ENCODE data around the gene SLAIN2.

DNA sequence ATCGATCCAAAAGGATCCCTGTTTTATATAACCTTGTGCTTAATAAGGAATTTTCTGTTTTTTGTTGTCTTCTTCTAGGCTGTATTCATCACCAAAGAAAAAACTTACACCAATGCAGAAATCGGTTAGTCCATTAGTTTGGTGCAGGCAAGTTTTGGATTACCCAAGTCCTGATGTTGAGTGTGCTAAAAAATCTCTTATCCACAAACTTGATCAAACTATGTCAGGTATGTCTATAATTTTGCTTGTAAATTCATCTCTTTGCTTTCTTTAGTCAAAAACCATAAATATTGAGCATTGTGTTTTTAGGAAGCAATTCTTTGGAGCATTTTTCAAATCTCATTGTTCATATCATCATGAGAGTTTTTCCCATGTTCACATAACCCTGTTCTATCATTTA is 28.4 kb downstream of the SLAIN2 start:
- no peak for TF ChIP-seq ZNF274 (IDR thresholded peaks at IDR 0.05; ENCODE audit: low read depth, low read length)
- no peak for TF ChIP-seq YY1 (IDR thresholded peaks at IDR 0.05; ENCODE audit: insufficient read depth, insufficient read length)

All from NT2/D1 (cell line).